Thyroid gland (tissue), 4 donors: ENCODE results near the gene ARGLU1. TPM values are rescaled to one million over a fixed set of nuclear protein-coding genes. Genes with fewer than 3 reads are reported as not detected.
A peak's percentile ranks its signal among the peaks of the same experiment; 100 is the strongest.

Experiments used
- DNase-seq, 2 donors: peaks; one replicate each; pipeline ENCODE4 v3.0.0-alpha.2; 2019
- H3K27ac ChIP-seq, 3 donors: fragments of 200-600 bp; sonication (generic); 1 replicate in 2 of 3; 2 replicates in 1 of 3; pipeline ENCODE4 v1.5.1; 2016 to 2019; ENCODE audit warnings: mild to moderate bottlenecking in 1 of 3, moderate library complexity in 1 of 3
- H3K27me3 ChIP-seq: fragments of 200-600 bp; sonication (generic); one replicate; pipeline ENCODE4 v1.5.1; 2019
- H3K36me3 ChIP-seq, 2 donors: fragments of 200-600 bp; sonication (generic); one replicate each; pipeline ENCODE4 v1.5.1; 2016 to 2019
- H3K4me1 ChIP-seq, 2 donors: fragments of 200-600 bp; sonication (generic); one replicate each; pipeline ENCODE4 v1.5.1; 2017 to 2019
- H3K4me3 ChIP-seq, 3 donors: fragments of 200-600 bp; sonication (generic); replicated peaks in 1 of 3; 1 replicate in 2 of 3; 2 replicates in 1 of 3; pipeline ENCODE4 v1.5.1; 2016; ENCODE audit warnings: mild to moderate bottlenecking in 1 of 3
- H3K9me3 ChIP-seq: fragments of 200-600 bp; sonication (generic); one replicate; pipeline ENCODE4 v1.5.1; 2017
- POLR2A ChIP-seq, 2 donors: fragments of 450-650 bp; IDR thresholded peaks; one replicate each; pipeline ENCODE4 v1.6.1; 2017; ENCODE audit warnings: antibody characterized with exemption in 2 of 2, mild to moderate bottlenecking in 2 of 2, moderate library complexity in 1 of 2
- WGBS, 2 donors: methylation state at CpG; one replicate each; pipeline ENCODE4 v1.1.5; 2017; 5-methylcytosine and 5-hydroxymethylcytosine counted together
- intact Hi-C: fragments of 100-400 bp; cut with DNase I; formaldehyde crosslinking; loops from one replicate; pipeline ENCODE4 v1.15.1; 2023
- total RNA-seq, 4 donors: library from RNA; depleted of rRNA; stranded (reverse); fragments of >200 nt; gene quantifications; one replicate each; pipeline ENCODE4 v1.2.3, GENCODE V29; 2016
- TF ChIP-seq, protein P1 (sequence below), 6 experiments: fragments of 200-600 bp in 3 of 6; fragments of 450-650 bp in 3 of 6; sonication (generic) in 3 of 6; IDR thresholded peaks; one replicate each; pipeline ENCODE4 v1.5.1; 2016 to 2019; ENCODE audit warnings: antibody characterized with exemption in 6 of 6, mild to moderate bottlenecking in 2 of 6, inconsistent platforms in 1 of 6, moderate library complexity in 1 of 6

ARGLU1 gene
- total RNA-seq, 4 donors from 2014 or later, result 73.9 to 165 (median 119) TPM

DNA sequence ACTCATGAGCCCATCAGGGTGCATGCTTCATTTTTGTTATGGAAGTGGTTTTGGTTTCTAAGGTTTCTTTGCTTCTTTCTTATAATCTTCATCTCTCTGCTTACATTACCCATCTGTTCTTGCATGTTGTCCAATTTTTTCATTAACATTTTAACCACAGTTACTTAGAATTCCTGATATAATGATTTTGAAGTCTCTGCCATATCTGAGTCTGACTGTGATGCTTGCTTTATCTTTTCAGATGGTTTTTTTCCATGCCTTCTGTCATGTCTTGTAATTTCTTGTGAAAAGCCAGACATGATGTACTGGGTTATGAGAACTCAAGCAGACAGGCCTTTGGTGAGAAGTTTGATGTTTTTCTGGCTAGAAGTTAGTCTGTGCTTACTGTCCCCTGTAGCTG is 8.0 kb upstream of the ARGLU1 start:
- intact Hi-C loops, result no loop called here
- Histone ChIP-seq H3K27me3 (no peaks in the 10 kb centered on the region), H3K4me1 (peaks cover 0 to 14% of the 10 kb centered on the region in 2 donors), H3K36me3 (no peaks in the 10 kb centered on the region), H3K27ac (no peak overlapping the region), H3K9me3 (no peaks in the 10 kb centered on the region), H3K4me3 (no peak overlapping the region)
- TF ChIP-seq POLR2A (IDR thresholded peaks at IDR 0.05), result no peak
- TF ChIP-seq, protein P1, sequence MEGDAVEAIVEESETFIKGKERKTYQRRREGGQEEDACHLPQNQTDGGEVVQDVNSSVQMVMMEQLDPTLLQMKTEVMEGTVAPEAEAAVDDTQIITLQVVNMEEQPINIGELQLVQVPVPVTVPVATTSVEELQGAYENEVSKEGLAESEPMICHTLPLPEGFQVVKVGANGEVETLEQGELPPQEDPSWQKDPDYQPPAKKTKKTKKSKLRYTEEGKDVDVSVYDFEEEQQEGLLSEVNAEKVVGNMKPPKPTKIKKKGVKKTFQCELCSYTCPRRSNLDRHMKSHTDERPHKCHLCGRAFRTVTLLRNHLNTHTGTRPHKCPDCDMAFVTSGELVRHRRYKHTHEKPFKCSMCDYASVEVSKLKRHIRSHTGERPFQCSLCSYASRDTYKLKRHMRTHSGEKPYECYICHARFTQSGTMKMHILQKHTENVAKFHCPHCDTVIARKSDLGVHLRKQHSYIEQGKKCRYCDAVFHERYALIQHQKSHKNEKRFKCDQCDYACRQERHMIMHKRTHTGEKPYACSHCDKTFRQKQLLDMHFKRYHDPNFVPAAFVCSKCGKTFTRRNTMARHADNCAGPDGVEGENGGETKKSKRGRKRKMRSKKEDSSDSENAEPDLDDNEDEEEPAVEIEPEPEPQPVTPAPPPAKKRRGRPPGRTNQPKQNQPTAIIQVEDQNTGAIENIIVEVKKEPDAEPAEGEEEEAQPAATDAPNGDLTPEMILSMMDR (IDR thresholded peaks at IDR 0.05), result no peak
- DNase-seq, result no peak

DNA sequence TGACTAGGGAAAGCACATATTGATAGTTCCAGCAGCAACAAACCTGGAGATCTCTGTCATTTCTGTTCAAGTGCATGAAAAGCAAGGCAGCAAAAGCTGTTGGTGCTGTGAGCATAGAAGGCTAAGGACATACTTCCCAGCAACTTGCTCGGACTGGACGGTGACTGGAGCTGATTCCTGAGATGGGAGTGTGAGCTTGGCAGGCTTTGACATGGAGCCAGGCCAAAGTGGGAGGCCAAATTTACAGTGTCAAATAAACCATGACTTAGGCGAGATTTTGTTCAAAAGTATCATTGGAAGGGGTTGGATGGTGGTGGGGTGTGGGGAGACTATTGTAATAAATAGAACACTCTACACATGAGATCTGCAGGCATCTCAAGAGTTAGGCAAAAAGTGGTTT is 5.9 kb upstream of the ARGLU1 start:
- WGBS, 2 donors, result 12 to 14% methylated on average over 3 of the region's 3 CpGs
- no peaks in the 10 kb centered on the region for H3K9me3 ChIP-seq
- H3K27ac ChIP-seq, result peak overlapping the region; percentile 41 to 72 (median 53)

DNA sequence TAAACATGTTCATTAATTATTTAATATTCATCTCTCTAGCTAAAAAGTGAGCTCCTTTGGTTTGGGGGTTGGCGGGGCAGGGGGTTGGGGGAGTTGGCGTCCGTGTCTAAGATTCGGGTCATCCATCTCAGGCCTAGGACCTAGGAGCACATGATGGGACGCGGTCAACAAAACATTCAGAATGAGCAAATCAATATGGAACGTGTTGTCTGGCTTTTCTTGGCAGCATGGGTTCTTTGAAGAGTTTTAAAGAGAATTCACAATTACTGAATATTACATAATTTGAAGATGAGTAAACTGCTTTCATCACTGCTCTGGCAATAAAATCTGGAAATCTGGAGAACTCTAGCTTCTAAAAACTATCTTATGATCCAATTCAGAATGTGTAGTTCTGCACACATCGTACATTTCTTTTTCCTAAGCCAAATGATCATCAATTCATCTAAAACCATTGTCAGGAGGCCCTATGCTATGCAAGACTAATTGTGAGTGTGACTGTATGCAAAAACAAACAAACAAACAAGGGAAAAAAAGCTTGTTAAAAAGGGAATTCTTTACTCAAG is 5.4 kb upstream of the ARGLU1 start:
- Histone ChIP-seq H3K4me3 (no peak overlapping the region), H3K4me1 (peaks cover 0 to 17% of the 10 kb centered on the region in 2 donors), H3K9me3 (no peaks in the 10 kb centered on the region), H3K36me3 (no peaks in the 10 kb centered on the region), H3K27ac (peak overlapping the region; percentile 18 to 41 (median 29)), H3K27me3 (no peaks in the 10 kb centered on the region)
- 74 to 79% methylated on average over 8 of the region's 8 CpGs for WGBS, 2 donors
- no peak for DNase-seq
- TF ChIP-seq, protein P1 (IDR thresholded peaks at IDR 0.05), result no peak
- no peak for TF ChIP-seq POLR2A (IDR thresholded peaks at IDR 0.05)
- intact Hi-C loops, result no loop called here

More for the DNA sequence above, 5.9 kb upstream of the ARGLU1 start:
- Histone ChIP-seq H3K27me3 (no peaks in the 10 kb centered on the region), H3K4me3 (no peak overlapping the region), H3K36me3 (no peaks in the 10 kb centered on the region), H3K4me1 (peaks cover 0 to 14% of the 10 kb centered on the region in 2 donors)
- intact Hi-C loops, result no loop called here
- DNase-seq, result peak; percentile 86 to 92
- TF ChIP-seq, protein P1 (IDR thresholded peaks at IDR 0.05), result no peak
- no peak for TF ChIP-seq POLR2A (IDR thresholded peaks at IDR 0.05)

DNA sequence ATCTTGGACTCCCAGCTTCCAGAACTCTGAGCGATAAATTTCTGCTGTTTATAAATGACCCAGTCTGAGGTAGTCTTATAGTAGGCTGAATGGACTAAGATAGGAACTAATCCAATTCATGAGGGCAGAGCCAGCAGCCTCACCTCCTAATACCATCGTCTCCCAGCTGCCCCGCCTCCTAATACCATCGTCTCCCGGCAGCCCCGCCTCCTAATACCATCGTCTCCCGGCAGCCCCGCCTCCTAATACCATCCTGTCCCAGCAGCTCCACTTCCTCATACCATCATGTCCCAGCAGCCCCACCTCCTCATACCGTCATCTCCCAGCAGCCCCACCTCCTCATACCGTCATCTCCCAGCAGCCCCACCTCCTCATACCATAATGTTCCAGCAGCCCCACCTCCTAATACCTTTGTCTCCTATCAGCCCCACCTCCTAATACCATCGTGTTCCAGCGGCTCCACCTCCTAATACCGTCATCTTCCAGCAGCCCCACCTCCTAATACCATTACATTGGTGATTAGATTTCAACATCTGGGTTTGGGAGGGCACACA is 2.4 kb upstream of the ARGLU1 start:
- intact Hi-C loops, result no loop called here
- DNase-seq, result peak; percentile 41 to 68
- H3K36me3 ChIP-seq, result no peaks in the 10 kb centered on the region

More for the DNA sequence above, 2.4 kb upstream of the ARGLU1 start:
- 47 to 49% methylated on average over 14 of the region's 14 CpGs for WGBS, 2 donors
- TF ChIP-seq POLR2A (IDR thresholded peaks at IDR 0.05), result no peak
- TF ChIP-seq, protein P1 (IDR thresholded peaks at IDR 0.05), result no peak
- Histone ChIP-seq H3K27ac (no peak overlapping the region), H3K4me3 (no peak overlapping the region), H3K4me1 (peaks cover 16 to 29% of the 10 kb centered on the region in 2 donors), H3K9me3 (no peaks in the 10 kb centered on the region), H3K27me3 (no peaks in the 10 kb centered on the region)
